Kidney epithelial cell (primary cell): Measurements from ENCODE around the gene PRMT1. TPM values are rescaled to one million over a fixed set of nuclear protein-coding genes. Genes with fewer than 3 reads are reported as not detected.

Source experiments
- DNase-seq: peaks from one replicate; pipeline ENCODE4 v3.0.0-alpha.2; 2010; ENCODE audit warnings: low read depth
- H3K27me3 ChIP-seq: 2 replicates; pipeline ENCODE4 v1.6.0; 2011; ENCODE audit warnings: low read length; ENCODE audit not compliant: control insufficient read depth, insufficient read depth
- H3K36me3 ChIP-seq: 2 replicates; pipeline ENCODE4 v1.5.1; 2011; ENCODE audit warnings: low read length; ENCODE audit not compliant: control insufficient read depth, insufficient read depth
- H3K4me3 ChIP-seq: 2 replicates; pipeline ENCODE4 v1.5.1; 2011; ENCODE audit warnings: low read depth, mild to moderate bottlenecking, control low read depth, low read length
- CTCF ChIP-seq: IDR thresholded peaks from 2 replicates; pipeline ENCODE4 v1.5.1; 2011; ENCODE audit warnings: mild to moderate bottlenecking, moderate library complexity, low read length, control low read depth, inconsistent platforms; ENCODE audit not compliant: insufficient read depth, poor library complexity, severe bottlenecking
- total RNA-seq: library from RNA; depleted of rRNA; stranded (reverse); fragments of >200 nt; gene quantifications from 2 replicates; pipeline ENCODE4 v1.2.3, GENCODE V29; 2015

PRMT1 gene
- total RNA-seq, 1 donor from 2014 or later, result 284 TPM

GRCh38 chr19:49665036-49665350 is 12.1 kb upstream of the PRMT1 start:
- TF ChIP-seq CTCF, result no peak
- Histone ChIP-seq H3K4me3 (peak overlapping the region; percentile 84), H3K27me3 (no peaks in the 10 kb centered on the region), H3K36me3 (no peaks in the 10 kb centered on the region)
- no peak for DNase-seq

- no peak for TF ChIP-seq CTCF
- peak; percentile 90 for DNase-seq
- Histone ChIP-seq H3K4me3 (peak within 1 kb of the TSS; percentile 84), H3K36me3 (no peaks in the 10 kb centered on the region), H3K27me3 (no peaks in the 10 kb centered on the region)
Measured at GRCh38 chr19:49665351-49666119, 11.5 kb upstream of the PRMT1 start, which contains the start of the genes BCL2L12 and IRF3. BCL2L12 (plus strand) TSS chr19:49665933; CDS start chr19:49666693, 760 bp downstream. IRF3 (minus strand) TSS chr19:49665857; CDS start chr19:49664838, 1,019 bp downstream.

- no peaks in the 10 kb centered on the region for H3K36me3 ChIP-seq
- TF ChIP-seq CTCF, result no peak
Measured at GRCh38 chr19:49666120-49666444, 11.0 kb upstream of the PRMT1 start.

GRCh38 chr19:49667473-49667872 is 9.6 kb upstream of the PRMT1 start:
- no peaks in the 10 kb centered on the region for H3K36me3 ChIP-seq
- no peak overlapping the region for H3K4me3 ChIP-seq
- TF ChIP-seq CTCF, result no peak
- DNase-seq, result no peak
- H3K27me3 ChIP-seq, result no peaks in the 10 kb centered on the region

More at GRCh38 chr19:49666120-49666444, 11.0 kb upstream of the PRMT1 start:
- Histone ChIP-seq H3K4me3 (peak overlapping the region; percentile 84), H3K27me3 (no peaks in the 10 kb centered on the region)
- DNase-seq, result no peak

- no peak for DNase-seq
- Histone ChIP-seq H3K36me3 (no peaks in the 10 kb centered on the region), H3K4me3 (no peak overlapping the region), H3K27me3 (no peaks in the 10 kb centered on the region)
- no peak for TF ChIP-seq CTCF
Measured at GRCh38 chr19:49669516-49669915, 7.6 kb upstream of the PRMT1 start.
